OCI-LY7 (cell line): ENCODE data around the gene SAP25.

ENCODE experiments used
- EZH2phosphoT487 ChIP-seq: fragments of 200-600 bp; sonication (generic); IDR thresholded peaks from 2 replicates; pipeline ENCODE4 v1.6.1; 2018; ENCODE audit warnings: low read depth, borderline replicate concordance, mild to moderate bottlenecking, mixed run types, antibody characterized with exemption, low read length, moderate library complexity, mixed read lengths
- TF ChIP-seq, protein P1 (sequence below): fragments of 200-600 bp; sonication (generic); conservative IDR thresholded peaks from 2 replicates; pipeline ENCODE4 v1.5.1; 2014; ENCODE audit warnings: mild to moderate bottlenecking, antibody characterized with exemption, low read length, moderate library complexity, mixed read lengths

- TF ChIP-seq, protein P1, sequence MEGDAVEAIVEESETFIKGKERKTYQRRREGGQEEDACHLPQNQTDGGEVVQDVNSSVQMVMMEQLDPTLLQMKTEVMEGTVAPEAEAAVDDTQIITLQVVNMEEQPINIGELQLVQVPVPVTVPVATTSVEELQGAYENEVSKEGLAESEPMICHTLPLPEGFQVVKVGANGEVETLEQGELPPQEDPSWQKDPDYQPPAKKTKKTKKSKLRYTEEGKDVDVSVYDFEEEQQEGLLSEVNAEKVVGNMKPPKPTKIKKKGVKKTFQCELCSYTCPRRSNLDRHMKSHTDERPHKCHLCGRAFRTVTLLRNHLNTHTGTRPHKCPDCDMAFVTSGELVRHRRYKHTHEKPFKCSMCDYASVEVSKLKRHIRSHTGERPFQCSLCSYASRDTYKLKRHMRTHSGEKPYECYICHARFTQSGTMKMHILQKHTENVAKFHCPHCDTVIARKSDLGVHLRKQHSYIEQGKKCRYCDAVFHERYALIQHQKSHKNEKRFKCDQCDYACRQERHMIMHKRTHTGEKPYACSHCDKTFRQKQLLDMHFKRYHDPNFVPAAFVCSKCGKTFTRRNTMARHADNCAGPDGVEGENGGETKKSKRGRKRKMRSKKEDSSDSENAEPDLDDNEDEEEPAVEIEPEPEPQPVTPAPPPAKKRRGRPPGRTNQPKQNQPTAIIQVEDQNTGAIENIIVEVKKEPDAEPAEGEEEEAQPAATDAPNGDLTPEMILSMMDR: no peak
- no peak for TF ChIP-seq EZH2phosphoT487
These were observed 27.4 kb downstream of the SAP25 start for GRCh38 chr7:100546129-100546925.
